ENCODE results near the gene ALKBH3.
A peak's percentile ranks its signal among the peaks of the same experiment; 100 is the strongest.

The ALKBH3 gene

DNA sequence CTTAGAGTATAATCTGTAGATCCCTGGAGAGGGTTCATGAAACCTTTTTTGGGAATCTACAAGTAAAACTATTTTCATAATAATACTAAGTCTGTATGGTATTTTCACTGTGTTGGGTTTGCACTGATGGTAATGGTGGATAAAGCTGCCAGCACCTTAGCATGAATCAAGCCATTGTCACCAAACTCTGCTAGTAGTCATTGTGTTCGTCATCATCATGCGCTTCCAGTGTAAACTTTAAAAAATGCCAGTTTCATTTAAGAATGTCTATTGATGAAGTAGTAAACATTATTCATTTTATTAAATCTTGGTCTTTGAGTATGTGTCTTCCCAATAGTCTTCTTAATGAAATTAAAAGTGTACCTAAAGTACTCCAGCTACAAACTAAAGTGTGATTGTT is 15.0 kb downstream of the ALKBH3 start:
- no peak for DNase-seq (ENCODE audit: low spot score)

DNA sequence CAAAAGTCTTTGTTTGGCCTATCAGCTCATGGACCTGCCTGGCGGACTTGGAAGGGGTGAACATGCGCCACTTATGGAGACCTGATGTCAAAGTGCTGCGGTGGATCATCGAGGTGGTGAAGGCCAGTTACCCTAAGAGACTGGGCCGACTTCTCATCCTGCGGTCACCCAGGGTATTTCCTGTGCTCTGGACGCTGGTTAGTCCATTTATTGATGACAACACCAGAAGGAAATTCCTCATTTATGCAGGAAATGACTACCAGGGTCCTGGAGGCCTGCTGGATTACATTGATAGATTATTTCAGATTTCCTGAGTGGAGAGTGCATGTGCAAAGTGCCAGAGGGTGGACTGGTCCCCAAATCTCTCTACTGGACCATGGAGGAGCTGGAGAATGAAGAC is 17.9 kb downstream of the ALKBH3 start:
- DNase-seq (ENCODE audit: low spot score), result no peak

DNA sequence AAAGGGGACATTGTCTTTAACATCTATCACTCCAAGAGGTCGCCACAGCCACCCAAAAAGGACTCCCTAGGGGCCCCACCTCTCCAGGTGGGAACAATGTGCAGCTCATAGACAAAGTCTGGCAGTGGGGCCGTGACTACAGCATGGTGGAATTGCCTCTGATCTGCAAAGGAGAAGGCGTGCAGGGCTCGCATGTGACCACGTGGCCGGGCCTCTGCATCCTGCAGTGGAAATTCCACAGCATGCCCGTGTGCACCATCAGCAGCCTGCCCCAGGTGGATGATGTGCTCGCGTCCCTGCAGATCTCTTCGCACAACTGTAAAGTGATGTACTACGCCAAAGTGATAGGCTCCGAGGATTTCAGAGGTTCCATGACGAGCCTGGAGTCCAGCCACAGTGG is 18.5 kb downstream of the ALKBH3 start:
- no peak for DNase-seq (ENCODE audit: low spot score)

DNA sequence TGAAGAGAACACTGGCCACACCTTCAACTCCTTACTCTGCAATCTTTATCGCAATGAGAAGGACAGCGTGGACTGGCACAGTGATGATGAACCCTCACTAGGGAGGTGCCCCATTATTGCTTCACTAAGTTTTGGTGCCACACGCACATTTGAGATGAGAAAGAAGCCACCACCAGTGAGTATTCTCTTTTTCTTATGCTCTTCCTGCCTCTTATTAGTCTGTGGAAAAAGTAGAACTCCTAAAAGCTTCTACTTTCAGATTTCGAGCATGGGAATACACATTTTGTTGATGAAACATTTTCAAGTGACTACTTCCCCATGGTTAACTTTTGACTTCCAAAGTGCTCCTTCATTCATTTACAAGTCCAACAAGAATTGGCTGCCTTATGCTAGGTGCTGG is 20.9 kb downstream of the ALKBH3 start:
- no peak for DNase-seq (ENCODE audit: low spot score)

DNA sequence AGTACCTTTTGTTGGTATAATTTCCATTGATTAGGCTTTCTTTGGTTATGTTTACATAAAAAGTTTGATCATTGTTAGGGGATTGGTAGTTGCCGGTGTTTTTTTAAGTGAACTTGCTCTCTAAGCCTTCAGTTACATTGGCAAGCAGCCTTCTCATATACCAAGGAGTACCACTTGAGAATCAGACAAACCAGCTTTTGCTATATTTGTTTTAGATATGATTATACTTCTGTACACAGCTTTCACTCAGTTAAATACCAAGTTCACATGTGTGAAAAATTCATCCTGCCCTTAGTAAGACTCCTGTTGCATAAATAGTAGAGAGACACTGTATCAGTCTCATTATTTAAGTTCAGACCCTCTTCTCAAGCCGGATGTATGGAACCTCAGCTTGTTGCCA is 22.4 kb downstream of the ALKBH3 start:
- no peak for DNase-seq (ENCODE audit: low spot score)

DNA sequence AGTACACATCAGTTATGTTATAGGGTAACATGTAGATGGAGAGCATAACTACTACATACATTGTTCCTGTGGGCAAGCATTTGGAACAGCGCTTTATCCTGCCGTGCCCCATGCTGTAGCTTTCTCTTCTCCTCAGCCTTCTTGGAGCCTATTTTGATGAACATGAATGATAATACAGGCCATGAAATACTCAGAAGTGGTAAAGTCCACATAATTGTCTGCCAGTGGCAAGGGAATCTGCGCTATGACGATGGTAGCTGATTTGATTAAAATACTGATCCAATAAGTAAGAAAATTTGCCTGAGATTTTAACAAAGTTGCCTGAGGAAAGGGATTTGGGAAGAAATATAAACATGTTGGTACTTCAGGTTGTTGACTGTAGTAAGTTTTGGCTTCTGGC is 23.3 kb downstream of the ALKBH3 start:
- DNase-seq (ENCODE audit: low spot score), result no peak

DNA sequence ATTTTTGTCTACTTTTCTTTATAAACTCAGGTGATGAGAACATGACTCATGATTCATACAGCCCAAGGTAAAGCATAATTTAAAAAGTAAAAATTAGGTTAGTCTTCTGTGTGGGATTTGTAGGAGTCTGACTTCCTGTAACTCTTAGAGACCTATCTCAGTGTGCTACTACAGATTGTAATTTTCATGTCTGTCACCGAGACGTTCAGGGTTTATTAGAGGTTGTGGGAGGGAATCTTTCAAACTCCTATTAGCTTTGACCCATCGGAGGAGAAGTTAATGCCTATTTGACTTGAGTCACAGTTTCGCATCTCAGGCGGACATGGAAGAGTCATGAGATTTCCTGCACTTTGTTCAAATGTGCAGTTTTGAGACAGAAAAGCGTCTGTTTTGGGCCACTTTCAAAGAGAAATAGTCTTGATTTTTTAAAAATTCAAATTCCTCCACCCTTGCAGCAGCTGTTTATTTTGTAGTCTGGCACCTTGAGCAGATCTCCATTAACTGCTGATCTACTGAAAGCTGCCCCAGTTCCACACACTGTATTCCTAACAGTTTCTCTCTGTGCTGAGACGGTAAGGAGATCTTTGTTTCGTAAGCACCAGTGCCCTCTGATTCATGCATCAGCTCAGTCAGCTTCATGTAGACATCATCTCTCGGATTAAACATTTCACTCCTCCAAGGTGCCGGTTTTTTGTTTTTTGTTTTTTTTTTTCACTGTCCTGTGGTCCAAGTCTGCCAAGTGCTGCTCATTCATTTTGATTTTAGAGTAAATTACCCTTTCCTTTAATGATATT is 24.3 kb downstream of the ALKBH3 start:
- DNase-seq (ENCODE audit: low spot score), result no peak

DNA sequence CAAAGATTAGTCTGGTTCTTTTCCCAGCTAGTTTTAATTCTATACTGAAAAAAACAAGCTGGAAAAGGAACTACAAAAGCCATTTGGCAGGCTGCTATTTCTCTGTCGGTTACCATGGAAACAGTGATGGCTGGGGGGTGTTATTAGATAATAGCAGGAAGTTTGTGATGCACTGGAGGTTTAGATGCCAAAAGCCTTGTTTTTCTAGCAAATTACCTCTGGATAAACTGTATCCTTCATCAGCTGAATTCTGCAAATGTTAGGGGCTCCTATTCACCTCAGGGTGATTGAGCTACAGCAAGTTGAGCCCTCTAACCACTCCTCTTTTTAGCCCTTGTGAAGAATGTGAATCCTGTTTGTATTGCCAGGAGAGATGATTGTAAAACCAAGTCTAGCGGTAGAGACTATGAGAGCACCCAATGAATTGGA is 25.2 kb downstream of the ALKBH3 start:
- DNase-seq (ENCODE audit: low spot score), result no peak

DNA sequence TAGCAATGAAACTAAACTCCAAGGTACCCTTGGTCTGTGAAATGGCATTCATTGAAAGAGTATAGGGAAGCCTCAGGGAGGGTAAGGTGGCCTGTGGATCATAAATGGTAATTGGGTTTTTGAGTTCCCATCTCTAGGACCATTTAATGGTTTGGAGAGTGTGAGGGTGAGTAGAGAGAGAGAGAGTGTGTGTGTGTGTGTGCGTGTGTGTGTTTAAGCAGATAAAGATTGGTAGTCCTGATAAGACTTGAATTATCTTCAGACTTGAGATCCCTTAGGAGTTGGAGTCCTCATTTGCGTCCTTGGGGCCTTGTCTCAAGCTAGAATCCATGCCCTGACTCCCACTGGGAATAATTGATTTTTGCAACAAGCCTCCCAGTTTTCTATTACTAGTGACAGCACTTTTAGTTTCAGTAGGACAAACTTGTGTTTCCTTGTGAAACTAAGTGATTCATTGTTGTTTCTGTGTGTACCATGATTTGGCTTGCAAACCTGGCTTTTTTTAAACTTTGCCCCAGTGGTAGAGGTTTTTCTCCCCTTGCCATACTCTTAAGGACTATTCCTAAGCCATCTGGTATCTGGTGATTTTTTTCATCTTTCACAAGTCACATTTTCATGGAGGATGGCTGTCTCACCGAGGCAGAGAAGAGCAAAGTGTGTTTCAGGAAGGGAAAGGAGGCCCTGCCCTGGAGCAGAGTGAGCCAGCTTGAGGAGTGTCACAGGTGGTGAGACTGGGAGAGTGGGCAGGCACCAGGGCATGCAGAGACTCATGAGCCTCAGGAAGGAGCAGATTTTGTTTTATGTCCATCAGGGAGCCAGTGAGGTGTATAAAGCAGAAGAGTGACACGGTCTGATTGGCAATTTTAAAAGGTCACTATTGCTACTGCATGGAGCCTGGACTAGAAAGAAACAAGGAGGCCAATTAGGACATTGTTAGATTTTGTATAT is 26.7 kb downstream of the ALKBH3 start:
- DNase-seq (ENCODE audit: low spot score), result no peak

DNA sequence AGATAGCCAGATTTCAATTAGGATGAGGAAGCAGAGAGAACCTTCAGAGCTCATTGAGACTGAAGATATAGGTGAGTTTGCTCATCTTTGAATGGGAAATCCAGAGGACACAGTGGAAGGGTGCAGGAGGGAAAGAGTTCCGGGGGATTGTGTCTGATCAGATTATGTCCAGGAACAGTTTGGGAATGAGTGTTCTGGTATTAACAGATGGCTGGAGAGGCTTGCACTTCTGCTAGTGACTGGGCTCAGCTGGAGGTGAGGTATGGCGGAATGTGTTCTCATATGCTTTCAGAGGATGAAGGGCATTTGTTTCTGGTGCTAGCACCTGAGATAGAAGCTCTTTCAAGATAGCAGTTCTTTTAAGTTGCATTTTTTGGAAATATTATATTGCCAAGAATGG is 27.6 kb downstream of the ALKBH3 start:
- no peak for DNase-seq (ENCODE audit: low spot score)

DNA sequence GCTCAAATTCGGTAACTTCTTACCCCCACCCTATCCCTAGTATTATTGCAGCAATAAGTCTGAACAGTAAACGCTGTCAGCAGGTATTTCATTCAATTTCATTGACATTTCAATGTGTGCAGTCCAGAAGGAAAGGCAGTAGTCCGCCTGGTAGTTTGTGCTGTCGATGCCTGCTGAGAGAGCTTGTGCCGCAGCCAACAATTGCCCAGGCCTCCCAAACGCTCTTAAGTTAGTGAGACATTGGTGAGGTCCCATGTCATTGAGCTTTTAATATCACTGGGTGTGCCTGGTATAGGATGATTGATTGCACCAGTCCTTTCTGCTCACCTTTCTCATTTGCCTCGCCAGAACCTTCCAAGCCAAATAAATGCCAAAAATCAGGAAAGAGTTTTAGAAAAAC is 28.1 kb downstream of the ALKBH3 start:
- no peak for DNase-seq (ENCODE audit: low spot score)

DNA sequence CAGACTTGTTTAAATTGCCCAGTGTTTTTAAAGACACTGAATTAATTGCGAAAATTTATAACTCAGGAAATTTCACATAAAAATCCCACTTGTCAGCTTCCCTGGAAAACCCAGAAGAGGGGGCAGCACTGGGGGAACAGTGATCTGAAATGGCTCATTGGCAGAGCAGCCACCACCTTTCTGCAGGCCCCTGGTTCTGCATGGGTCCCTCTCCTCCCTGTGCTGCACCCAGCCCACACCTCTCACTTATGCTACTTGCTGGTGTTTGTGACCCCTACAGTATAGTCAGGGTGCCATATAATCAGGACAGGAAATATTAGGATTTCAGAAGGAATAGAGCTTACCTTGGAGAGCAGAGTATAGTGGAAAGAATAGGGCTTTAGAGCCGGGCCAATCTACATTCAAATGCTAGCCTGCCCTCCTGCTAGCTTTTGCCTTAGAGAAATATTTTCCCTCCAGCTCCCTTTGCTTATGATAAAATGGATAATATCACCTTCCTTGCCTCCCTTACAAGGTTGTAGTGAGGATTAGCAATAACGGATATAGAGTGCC is 33.3 kb downstream of the ALKBH3 start:
- no peak for DNase-seq (ENCODE audit: low spot score)

DNA sequence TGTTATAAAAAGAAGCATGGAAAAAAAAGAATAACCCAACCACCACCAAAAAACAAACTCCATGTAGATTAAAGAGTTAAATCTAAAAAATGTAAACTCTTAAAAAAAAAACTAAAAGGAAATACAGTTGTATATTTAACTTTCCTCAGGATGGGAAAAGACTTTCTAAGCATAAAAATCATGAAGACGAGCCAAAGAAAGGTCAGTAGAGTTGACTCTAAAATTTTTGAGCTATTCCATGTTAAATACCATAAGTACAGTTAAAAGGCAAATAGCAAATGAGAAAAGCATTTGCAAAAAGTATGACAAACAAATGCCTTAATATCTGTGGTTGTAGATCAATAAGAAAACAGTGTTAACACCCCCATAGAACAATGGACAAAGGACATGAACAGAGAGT is 33.8 kb downstream of the ALKBH3 start:
- no peak for DNase-seq (ENCODE audit: low spot score)

DNA sequence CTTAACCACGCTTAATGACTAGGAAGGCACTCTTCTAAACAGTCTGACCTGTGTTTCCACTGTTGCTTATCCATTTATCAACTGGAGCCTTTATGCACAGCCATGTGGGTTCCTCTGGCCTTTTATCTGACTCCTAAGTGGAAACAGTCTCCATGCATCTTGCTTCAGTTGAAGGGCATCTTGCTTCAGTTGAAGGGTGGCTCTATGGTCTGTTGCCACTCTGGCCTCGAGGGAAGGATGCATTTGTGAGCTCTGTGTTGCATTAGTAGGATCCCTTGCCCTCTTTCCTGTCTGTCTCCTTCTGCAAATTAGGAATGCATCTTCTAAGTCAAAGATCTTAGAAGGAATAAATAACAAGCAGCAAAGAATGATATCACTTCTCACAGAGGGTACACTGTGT is 36.0 kb downstream of the ALKBH3 start:
- no peak for DNase-seq (ENCODE audit: low spot score)

DNA sequence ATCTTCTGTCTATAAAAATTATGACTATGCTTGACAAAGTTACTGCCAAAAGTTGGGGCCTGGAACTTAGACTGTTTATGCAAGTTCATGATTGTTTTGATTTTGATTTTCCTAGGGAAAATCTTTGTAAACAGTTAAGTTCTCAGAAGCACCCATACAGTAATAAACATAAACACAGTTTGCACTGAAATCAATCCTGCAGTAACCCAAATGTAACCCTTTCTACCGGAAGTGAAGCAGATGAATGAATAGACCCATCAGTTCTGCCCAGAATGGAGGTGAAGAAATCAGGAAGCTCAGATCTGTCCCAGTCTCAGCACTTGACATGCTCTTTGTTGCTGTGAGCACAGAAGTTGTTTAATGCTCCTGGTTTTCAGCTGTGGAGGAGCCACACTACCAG is 37.2 kb downstream of the ALKBH3 start:
- no peak for DNase-seq (ENCODE audit: low spot score)

DNA sequence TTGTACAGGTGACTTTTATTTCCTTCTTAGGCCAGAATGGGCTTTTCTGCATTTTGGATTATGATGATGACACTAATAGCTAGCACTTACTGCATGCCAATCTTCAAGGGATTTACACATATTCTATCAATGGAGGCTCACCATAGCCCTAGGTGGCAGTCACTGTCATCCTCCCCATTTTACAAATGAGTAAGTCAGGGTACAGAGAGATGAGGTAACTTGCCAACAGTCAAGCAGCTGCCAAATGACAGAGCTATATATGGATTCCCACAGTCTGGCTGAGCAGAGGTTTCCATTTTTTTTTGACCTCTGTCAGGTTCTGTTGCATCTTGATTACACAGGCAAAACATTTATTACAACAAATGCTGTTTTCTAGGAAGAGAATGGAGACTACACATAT is 38.0 kb downstream of the ALKBH3 start:
- DNase-seq (ENCODE audit: low spot score), result no peak

DNA sequence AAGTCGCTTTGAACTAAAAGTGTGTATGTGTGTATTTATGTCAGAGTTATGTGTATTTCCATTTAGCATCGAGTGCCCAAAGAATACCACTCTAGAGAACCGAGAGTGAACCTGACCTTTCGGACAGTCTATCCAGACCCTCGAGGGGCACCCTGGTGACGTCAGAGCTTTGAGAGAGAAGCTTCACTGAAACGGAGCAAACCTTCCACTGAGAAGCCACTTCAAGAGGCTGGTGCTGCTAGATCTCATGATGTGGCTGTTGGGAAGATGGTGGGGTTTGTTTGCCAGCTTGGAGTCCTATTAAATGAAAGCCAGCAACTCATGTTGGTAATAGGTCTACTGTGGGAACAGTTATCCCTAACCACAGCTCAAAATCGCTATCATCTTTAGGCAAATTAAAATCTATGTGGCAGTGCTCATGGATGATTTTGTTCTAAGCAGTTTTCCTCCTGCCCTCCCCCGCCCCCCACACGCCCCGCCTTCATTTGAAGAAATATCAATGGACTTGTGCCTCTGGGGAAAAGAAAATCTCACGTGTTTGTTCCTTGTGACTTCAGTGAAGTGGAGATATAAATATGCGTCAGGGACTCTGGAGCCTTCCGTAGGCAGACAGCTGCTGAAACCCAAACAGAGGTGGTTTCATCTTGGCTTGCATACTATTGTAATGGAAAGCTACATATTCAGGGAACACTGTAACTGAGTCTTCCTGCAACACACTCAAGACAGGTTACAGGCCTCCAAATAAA is 39.4 kb downstream of the ALKBH3 start:
- DNase-seq (ENCODE audit: low spot score), result no peak

DNA sequence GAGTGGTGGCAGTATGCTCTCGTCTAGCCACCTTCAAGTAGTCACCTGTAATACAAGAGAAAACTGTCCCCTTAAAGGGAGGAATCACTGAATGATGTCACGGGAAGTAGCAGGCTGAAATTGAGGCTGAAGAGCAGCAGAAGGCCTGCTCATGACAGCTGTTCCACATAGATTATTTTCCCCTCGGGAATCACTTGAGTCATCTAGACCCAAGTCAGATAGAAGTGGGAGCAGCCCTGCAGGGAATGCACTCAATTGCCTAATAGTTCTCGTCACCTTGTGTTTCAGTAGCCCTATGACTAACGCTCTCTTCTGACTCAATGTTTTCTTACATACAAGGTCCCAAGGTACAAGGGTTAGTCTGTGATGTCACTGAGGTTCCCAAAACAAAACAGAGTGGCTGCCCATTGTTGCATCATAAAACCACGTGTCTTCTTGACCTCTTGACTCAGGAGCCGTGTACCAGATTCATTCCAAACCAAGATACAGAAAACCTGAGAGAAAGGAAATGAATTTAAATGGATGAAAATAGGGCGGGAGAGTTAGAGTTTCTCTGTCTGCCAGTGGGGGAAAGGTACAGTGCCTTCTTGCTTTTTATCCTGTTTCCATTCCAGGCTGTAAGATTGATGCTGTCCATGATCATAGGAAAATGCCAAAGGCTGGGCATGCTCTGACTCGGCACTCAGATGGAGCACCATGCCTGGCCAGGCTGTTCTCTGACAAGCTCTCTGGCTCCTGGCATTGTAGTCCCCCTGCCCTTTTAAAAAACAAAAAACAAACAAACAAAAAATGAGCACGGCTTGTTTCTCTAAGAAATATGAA is 40.2 kb downstream of the ALKBH3 start:
- peak; percentile 93 for DNase-seq (ENCODE audit: low spot score)

DNA sequence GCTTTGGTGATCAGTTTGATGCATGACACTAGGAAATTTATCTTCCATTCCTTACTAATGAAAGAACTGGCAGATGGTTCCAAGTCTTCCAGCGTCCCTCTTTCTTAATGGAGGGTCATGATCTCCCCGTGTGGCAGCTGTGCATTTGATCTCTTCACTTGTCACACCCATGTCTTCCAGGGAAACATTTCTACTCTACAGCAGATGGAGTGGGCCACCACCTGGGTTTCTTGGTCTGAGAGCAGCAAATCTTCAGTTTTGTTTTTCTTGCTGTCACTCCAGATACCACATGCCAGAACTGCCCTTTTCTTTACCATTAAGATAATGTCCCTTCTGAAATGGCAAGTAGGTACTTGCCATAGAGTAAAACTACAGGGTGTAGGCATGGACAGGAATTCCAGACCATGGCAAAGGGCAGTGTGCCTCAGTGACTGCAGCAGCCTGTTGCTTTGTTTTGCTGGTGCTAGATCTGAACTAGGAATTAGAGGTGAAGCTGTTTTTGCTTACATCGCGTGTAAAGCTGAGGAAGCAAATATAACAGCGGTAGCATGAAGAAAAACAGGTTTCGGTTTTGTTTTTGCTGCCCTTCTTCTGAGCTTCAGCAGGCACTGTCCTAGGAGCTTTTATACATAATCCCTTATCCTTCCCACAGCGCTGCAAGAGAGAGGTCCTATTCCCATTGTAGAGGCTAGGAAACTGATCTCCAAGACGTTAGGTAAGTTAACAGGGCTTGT is 41.1 kb downstream of the ALKBH3 start:
- DNase-seq (ENCODE audit: low spot score), result no peak

DNA sequence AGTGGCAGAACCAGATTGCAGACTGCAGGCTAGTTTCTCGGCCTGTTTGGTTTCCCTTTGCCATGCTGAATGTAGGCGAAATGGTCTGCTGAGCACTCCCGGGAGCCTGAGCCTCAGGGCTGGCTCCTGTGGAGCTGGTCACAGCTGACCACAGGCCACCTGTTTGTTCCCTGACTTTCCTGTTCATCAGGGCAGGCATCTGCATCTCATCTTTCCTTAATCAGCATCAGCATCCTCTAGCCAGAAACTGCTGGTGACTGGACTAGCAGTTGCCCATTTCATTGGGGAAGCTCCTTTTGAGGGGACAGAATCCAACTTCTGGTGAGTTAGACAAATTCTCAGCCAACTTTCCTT is 41.6 kb downstream of the ALKBH3 start:
- DNase-seq (ENCODE audit: low spot score), result no peak
